Brain pericyte (primary cell): Measurements from ENCODE around the gene H6PD.

Experiments used
- DNase-seq: peaks from one replicate; pipeline ENCODE4 v3.0.0-alpha.2; 2012; ENCODE audit warnings: low read depth, low spot score

Gene H6PD

DNA sequence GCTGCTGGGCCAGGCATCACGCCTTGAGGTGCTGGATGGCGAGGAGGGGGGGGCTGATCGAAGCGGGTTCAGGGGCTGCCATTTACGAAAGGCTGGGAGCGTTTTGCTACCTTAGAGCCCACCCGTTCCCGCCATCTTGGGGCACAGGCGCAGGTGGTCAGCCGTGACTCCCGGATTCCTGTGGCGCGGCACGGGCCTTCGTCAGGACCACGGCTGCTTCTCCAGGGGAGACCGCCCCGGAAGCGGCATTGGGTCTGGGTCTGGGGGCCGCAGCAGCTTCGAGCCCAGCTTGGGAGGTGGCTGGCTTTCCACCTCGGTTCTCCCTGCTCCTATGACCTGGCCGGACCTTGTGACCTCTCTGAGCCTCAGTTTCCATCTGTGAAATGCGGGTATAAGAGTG lies 81.9 kb downstream of the H6PD start:
- no peak for DNase-seq

DNA sequence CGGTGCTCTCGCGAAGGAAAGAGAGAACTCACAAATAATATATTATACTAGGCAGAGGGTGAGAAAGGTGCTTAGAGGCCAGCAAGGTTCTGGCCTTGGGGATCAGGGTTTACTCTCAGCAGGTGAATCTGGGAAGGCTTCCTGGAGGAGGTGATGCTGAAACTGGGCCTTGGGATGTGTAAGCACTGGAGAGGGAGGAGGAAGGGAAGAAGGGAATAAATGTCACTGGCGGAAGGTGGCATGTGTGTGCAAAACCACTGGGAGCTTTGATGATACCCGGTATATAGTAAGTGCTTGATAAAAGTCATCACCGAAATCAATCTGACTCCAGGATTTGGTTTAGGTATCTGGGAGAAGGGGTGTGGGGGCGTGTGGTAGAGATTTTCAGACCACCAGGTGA lies 82.5 kb downstream of the H6PD start:
- DNase-seq = no peak

DNA sequence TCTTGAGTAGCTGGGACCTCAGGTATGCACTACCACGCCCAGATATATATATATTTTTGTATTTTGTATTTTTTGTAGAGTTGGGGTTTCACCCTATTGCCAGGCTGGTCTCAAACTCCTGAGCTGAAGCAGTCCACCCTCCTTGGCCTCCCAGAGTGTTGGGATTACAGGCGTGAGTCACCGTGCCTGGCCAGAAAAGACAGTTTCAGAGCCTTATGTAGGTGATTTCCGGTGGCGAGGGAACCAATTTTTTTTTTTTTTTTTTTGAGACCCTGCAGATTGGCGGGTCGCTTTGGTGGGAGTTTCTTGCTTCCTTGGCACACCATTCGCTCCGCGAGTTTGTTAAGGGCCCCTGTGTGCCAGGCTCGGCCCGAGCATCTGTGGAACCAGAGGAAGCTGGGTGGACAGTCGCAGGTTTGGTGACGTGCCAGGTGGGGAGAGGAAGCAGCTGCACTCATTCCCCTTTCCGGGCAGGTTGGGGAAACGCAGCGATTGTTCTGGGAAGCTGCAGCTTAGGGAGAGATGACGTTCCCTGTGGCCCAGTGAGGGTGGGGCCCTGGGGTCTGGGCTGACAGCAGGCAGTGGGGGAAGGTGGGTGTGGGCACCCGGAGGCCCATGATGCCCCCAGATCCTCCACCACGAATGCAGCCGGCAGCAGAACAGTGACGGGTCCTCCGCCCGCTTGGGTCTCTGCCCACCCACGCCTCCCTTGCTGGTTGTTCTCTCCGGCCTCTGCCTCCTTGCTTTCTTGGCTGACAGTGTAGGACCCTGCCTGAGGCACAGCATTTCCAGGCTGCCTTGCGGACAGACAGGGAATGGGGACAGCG lies 83.2 kb downstream of the H6PD start:
- no peak for DNase-seq

DNA sequence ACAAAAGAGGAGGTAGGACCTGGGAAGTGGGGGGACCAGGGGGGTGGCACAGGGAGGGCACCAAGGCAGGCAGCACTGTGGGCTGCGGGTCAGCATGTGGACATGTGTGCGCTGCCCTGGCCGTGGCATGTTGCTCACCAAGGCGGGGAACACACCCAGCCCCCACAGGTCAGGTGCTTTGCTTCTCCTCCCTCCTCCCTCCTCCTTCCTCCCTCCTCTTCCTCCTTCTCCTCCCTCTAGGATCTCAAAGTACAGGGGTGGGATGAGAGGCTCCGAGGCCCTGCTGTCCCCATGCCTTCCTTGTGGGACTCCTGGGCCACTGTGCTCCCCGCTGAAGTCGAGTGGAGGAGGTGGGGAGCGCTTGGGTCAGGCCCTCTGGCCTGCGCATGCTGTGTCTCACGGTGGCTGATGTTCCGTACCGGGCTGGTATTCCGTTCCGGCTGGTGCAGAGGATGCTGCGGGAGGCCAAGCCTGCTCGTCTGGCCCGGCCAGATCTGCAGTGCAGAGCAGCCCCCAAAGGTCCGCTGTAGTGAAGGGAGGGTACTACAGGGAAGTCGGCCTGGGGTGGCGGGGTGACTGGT lies 84.7 kb downstream of the H6PD start:
- DNase-seq = no peak

DNA sequence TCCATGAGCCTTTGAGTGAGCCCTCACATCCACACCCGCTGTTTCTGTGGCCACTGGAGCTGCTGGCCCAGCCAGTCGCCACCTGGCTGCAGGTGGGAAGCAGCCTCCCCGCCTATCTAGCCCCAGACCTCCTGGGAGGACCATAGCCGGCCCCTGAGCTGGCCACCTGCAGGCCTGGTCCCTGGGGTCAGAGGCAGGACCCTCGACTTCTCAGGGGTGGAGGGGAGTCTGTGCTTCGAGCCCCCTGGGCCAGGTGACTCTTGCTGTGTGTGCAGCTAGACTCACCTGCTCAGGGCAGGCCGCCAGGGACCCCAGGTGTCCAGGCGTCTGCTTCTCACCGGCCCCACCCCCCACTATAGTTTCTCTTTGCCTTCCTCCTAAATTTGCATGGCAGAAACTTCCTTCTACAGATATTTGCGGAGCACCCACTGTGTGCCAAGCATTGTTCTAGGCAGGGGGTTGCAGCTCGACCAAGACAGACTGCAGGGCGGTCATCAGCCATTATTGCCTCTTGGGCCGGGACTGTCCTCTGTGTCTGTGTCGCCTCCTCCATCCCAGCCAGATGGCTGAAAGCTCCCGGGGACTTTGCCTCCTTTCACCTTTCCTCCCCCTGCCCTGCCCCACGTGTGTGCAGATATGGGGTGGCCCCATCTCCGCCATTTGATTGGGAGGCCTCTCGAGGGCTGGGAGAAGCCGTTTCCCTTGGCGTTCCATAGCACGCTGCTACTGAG lies 85.4 kb downstream of the H6PD start:
- no peak for DNase-seq
